Caki2 (cell line): ENCODE measurements around the gene PCSK5. TPM values are rescaled to one million over a fixed set of nuclear protein-coding genes. Genes with fewer than 3 reads are reported as not detected.

Experiments
- DNase-seq: peaks from one replicate; pipeline ENCODE4 v3.0.0-alpha.2; 2015; ENCODE audit warnings: low read depth
- in situ Hi-C: cut with HindIII; loops from 2 replicates; pipeline ENCODE4 v1.10.0; 2016; ENCODE audit warnings: low sequenced_read_pairs, low pct_unique_long_range_greater_than_20kb, mixed read lengths
- total RNA-seq: library from RNA; depleted of rRNA; stranded (reverse); fragments of >200 nt; shearing (Covaris generic); gene quantifications from 2 replicates; pipeline ENCODE4 v1.2.3, GENCODE V29; 2014; ENCODE audit warnings: low replicate concordance

Gene PCSK5
- total RNA-seq, 1 experiment from 2014 or later, result 104 TPM

DNA sequence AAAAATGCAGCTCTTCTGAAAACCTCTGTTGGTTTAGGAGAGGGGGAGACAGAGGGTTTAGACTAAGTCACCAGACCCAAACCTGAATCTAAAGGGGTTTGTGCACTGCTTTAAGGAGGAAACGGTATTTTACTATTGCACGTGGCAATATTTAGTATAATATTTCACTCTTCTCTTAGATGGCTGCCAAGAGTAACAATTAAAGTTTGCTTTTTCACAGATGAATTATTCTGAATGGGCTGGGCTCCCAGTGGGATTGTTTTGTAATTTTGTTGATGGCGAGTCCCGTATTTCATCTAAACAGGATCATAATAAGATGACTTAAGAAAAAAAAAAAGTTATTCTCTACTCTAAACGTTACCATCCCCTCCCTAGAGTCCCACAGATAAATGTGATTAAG lies 245.4 kb downstream of the PCSK5 start:
- DNase-seq, result peak; percentile 9
- in situ Hi-C loops, result no loop called here

DNA sequence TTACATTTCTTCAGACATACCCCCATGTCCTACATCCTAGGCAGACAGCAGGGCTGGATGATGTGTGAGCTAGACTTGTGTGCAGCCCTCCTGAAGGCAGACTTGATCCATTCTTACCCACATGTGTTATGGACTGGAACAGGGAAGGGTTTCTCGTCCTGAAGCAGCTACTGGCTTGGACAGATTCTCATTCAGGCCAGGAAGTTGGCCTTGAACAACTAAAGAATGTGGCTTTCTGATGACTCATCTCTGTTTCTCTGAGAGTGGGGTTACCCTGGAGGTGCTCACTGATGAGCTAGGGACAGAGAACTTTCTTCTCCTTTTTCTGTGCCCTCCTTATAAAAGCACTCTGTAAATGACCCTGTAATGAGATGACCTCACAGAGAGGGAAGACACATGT lies 246.5 kb downstream of the PCSK5 start:
- in situ Hi-C loops, result no loop called here

DNA sequence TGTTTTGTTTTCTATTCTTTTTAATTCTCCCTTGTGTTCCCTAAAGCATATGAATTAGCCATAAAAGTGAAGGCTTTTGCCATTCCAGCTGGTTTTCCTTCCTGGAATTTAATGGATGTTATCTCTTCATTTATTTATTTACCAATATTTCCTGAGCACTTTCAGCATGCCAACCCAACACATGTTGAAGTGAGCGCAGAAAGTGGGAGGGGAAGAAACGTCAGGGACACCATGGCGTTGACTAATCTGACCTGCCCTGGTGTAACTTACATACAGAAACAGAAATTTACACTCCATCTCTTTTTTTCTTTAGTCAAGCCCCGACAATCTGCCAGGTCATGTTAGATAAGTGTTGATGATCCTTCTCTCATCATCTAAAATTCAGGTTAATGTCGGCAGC lies 247.5 kb downstream of the PCSK5 start:
- no peak for DNase-seq
- in situ Hi-C loops, result no loop called here

More for the DNA sequence above, 246.5 kb downstream of the PCSK5 start:
- peak; percentile 41 for DNase-seq

DNA sequence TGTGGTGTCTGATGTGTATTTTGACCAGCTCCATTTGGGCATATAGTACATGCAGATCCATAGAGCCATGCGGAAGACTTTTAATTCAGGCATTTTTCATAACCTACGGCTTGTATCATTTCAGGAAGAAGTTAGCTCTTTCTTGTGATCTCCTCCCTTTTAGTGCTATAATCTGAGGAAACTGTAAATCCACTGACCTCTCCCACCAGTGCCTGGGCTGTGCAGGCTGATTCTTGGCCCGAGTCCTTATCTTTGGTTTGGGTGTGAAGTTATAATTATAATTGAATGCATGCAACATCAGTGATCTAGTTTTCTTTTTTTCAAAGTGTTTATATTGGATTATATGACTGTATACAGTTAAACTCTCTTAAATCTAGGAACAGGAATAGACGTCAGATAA lies 247.9 kb downstream of the PCSK5 start:
- no peak for DNase-seq
- in situ Hi-C loops, result no loop called here

DNA sequence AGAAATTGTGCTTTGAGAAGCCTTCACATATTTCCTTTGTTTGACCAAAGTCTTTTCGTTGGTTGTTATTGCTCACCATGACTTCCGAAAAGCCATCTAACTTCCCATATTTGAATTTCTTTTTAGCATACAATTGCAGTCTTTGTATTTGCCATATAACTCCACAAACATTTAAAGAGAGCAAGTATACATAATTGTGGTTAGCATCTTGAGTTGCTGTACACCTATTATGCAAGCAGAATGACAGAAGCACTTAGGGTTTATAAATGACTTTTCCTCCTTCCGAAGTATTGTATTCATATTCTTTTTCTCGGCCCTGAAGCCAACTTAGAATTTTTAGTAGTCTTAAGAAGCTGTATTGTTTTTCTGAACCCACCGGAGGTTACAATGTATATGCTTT lies 253.4 kb downstream of the PCSK5 start:
- DNase-seq, result no peak
- in situ Hi-C loops, result no loop called here

DNA sequence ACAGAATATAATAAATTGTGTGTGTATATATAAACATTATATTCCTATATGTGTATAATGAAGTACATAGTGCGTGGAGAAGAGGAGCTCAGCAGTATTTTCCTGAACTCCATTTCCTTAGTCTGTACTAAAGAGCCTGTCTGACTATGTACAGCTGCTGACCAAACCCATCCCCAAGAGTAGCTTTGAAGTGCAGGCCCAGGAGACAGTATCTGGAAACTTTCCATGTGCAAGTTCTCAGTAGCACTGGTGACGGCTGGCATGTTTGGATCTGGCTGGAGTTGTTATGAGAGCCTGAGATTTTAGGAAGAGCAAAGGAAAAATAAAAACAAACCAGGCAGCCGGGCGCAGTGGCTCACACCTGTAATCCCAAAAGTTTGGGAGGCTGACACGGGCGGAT lies 259.5 kb downstream of the PCSK5 start:
- in situ Hi-C loops, result no loop called here
- no peak for DNase-seq

DNA sequence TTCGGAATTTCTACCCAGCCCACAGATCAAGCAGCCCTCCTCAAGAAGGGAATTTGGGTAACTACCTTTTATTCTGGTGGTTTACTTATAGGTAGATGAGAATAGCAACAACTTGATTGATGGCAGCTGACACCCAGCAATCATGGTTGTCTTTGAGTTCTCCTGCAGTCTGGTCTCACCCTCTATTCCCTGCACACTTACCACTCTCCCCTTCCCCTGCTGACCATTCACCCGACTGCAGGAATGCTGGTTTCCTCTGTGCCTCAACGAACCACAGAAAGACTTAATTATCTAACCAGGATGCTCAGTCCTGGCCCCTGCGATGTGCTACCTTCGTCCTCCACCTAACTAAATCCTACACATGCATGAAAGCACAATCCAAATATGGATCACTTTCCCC lies 260.8 kb downstream of the PCSK5 start:
- no peak for DNase-seq
- in situ Hi-C loops, result no loop called here

DNA sequence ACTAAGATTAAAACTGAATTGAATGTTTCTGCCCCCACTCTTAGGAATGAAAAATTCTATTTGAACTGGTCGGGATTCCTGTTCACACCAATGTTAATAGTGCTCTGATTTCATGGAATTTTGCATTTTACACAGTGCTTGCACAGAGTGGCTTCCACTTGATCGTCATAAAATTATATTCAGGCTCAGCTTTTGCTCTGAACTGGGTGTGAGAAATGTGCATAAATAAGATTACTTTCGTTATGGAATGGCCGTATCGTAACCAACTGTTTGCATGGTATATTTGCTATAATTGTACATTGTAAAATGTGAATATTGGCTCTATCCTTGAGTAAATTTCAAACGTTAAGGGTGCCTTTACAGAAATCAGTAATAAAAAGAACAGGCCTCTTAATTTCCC lies 262.9 kb downstream of the PCSK5 start:
- in situ Hi-C loops, result no loop called here
- DNase-seq, result no peak

DNA sequence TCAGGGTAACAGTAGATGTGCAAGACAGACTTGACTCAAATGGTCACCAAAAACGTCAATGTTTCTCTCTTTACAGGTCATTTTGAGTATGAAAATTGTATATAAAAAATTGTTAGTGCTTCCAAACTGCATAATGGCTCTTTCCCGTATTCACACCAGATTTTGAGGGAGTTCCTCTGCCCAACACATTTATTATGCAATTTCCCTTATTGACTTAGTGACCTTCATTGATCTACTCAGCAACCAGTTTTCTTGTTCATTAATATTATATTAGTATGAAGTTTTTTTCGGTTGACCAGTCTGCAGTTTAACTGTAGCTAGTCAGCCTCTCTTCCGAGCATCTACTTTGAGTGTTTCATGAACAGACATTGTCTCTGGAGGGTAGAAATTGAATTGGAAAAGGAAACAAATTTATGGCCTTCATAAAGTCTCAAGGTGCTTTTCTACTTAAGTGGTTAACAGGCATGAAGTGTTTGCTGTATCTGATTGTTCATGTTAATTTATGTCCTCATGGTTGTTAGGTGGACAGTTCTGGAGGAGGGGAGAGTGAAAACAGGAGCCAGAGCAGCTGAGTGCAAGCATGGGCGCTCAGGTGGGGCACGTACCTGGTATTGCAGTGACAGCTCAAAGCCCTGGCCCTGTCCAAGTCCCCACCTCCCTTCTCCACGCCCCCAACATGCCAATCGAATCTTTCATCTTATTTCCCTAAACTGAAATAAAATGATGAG lies 263.6 kb downstream of the PCSK5 start:
- peak; percentile 51 for DNase-seq
- in situ Hi-C loops, result no loop called here

DNA sequence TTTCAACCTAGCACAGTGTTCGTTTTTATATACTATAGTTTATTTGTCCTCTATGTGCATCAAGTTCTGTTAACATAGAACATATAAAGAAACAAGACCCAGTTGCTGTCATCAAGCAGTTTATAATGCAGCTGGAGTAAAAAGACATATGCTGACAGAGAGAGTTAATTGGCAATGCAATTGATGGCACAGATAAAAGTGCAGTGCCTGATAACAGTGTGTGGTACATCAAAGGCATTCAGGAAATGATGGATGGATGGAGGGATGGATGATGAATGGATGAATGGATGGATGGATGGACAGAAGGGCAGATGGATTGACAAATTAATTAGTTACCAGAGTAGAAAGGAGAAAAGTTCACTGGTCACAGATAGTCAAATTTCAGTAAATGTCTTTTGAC lies 264.9 kb downstream of the PCSK5 start:
- DNase-seq, result no peak
- in situ Hi-C loops, result no loop called here

DNA sequence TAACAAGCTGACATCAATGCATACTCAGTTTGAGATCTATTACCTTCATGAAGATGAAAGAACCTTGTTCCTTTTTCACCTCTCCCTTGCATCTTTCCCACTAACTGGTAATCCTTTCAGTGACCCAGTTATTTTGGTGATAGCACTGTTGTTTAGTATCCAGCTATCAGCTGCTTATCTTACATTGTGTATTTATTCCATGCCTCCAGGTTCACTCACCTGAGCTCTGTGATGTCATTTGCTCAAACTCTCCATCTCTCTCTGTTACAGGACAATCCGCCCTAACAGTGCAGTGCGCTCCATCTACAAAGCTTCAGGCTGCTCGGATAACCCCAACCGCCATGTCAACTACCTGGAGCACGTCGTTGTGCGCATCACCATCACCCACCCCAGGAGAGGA lies 268.2 kb downstream of the PCSK5 start:
- in situ Hi-C loops, result no loop called here
- DNase-seq, result no peak

DNA sequence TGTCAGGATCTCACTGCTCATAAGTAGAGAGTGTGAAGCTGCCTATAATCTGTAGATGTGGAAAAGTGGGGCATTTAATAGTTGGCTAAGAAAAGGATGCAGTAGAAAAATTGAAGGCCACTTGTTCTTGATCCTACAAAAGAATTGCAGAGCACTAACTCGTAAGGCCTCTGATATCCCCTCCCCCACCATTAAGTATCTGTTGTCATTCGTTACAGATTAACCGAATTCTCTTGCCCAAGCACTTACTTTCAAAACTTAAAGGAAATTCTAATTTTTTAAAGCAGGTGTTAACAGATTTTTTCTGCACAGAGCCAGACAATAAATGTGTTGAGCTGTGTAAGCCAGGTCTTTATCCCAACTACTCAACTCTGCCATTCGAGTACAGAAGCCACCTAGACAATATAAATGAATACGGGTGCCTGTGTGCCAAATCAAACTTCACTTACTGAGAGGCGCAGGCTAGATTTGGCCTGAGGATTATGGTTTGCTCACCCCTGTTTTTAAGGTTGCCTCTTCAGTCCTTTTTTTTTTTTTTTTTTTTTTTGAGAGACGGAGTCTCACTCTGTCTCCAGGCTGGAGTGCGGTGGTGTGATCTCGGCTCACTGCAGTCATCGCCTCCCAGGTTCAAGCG lies 268.9 kb downstream of the PCSK5 start:
- in situ Hi-C loops, result no loop called here
- peak; percentile 15 for DNase-seq

DNA sequence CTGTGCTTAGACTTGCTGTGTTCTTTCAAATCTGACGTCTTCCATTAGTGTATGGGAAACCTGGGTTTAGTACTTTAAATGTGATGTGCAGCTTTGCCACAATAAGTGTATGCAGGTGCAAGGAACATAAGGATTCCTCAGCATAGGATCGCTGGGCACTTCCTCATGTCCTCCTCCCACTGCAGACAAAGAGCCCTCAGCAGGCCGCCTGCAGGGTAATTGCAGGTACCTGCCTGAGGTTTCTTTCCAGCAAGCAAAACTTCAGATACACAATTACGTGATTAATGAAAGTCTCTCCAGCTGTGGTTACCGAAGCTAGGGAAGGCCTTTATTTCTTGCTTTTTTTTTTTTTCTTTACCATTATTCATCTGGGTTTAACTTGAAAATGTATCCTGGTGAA lies 270.6 kb downstream of the PCSK5 start:
- DNase-seq, result no peak
- in situ Hi-C loops, result no loop called here

DNA sequence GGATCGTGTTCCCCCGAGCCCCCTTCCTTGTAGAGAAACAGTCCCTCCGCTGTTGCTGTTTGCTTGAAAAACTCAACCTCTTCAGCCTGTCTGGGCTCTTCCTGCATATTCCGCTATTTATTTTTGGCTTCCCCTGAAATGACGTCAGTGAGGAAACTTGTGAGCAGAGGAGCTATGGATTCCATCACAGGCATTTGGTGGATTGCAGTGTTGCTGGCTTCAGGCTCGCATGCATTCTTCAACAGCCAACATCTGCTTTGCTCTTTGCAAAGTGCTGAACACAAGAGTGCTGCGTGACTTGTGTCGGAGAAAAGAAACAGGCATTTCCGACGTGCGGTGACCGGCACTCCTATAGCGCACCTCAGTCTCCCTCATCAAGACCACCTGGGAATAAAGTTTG lies 271.1 kb downstream of the PCSK5 start:
- in situ Hi-C loops, result no loop called here
- no peak for DNase-seq

DNA sequence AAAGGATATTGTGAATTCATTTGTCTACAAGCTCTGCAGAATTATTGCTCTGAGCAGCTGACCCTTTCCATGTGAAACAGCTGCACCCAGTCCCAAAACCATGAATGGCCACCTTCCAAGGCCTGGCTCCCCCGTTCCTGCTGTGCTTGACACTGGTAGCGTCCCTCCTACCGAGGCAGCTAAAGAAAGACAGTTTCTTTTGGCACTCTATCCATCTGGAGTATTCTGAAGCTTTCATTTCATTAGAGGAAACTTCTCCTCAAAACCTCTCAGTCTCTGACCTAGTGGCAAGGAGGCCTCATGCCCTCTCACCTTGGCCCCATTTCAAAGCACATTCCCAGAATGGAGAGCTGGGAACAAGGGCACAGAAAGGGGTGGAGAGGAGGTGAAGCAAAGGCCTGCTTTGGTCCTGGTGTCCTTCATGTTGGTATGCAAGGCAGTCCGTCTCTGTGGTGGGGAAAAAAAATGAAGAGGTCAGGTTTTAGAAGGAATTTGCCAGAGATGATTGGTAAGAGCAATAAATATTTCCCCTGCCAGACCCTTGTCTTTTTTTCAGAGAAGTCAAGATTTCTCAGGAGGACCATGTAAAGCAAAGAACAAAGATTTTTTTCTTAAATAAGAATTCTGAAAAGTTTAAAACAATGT lies 271.7 kb downstream of the PCSK5 start:
- no peak for DNase-seq
- in situ Hi-C loops, result no loop called here

DNA sequence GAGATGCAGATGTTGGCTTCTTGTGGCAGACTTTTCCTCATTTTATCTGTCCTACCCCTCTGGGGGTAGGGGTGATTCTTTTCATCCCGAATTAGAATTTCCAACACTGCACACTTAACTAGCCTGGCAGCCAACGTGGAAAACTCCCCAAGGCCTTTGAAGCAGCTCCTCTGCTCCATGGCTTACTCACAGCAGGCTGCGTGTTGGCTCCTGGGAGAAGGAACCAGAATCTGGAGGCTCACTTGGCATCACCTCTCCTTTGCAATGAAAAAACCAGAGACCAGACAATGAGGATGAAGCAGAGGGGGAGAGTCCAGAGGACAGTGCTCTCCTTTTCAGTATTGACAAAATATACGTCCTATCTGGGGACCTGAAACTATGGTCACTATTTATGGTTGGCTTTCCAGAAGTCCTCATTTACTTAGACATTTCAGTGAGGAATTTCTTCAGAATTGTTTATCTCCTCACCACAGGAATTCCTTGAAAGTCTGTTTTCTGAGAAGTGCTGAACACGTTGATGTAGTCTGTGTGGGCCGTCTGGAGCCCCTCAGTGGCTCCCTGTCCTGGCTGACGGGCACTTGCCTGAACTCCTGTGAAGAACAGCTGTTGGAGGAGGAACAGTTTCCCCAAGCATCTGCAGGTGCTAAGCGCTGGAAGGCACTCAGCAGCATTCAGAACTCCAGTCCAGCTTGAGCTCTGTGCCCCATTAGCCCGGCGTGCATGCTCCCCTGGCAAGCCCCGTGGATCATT lies 272.5 kb downstream of the PCSK5 start:
- no peak for DNase-seq
- in situ Hi-C loops, result no loop called here

DNA sequence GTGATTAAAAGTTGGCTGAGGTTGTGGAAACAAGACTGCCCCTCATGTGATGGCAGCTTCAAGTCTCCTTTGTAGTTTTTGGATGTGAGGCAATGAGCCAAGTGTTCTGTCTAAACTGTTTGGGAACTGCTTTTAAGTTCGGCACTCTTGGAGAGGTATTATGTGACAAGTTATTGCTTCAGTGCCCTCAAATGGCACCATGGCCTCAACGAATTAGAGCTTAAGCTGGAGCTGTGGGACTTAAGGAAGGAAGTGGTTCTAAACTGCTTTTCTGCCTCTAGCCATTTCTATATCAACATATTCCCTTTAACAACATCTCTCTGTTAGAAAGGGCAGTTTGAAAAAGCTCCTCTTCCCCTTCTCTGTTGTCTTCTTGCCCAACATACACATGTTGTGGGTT lies 276.1 kb downstream of the PCSK5 start:
- no peak for DNase-seq
- in situ Hi-C loops, result no loop called here

DNA sequence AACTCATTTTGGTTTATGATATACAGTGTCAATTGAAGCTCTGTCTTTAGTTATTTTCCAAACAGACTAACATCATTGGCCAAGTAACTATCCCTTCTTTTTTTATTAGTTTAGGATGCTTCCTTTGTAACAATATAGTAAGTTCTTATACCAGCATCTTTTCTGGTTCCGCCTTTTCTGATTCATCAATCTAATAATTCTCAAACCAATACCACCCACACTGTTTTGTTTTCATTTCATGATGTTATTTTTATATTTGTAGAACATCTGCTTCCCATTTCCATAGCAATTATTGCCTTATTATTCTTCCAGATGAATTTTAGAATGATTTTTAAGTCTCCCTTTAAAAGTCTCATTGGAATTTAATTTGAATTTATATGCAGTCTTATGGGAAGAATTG lies 285.7 kb downstream of the PCSK5 start:
- in situ Hi-C loops, result no loop called here
- DNase-seq, result no peak

DNA sequence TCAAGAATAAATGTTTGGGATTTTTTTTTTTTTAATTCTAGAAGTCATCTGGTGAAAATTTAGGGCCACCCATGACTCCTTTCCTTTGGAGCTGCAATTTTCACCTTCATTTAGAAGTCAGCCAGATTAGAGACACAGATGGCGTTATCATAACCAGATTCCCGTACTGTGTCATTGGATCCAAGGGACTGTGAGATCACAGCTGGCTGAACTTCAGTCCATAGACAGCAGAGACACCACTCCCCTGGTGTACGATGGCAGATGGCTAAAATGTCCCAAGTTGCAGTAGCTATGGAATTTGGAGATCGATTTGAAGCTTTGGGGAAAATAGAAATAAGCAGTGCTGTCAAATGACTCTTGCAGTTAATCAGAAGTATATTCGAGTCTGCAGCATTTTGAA lies 287.5 kb downstream of the PCSK5 start:
- in situ Hi-C loops, result no loop called here
- no peak for DNase-seq
